HG03378 (cell line): Measurements from ENCODE around the gene PCA3.

Experiments used
- ATAC-seq: cut with Tn5 transposase; IDR thresholded peaks from one replicate; pipeline ENCODE4 v1.9.1; 2021; ENCODE audit warnings: mild to moderate bottlenecking, moderate library complexity; ENCODE audit not compliant: unreplicated experiment

Gene PCA3

GRCh38 chr9:76820431-76820830, 56.2 kb downstream of the PCA3 start:
- ATAC-seq: no peak

- ATAC-seq: no peak
Measured at GRCh38 chr9:76827296-76828080, 63.2 kb downstream of the PCA3 start.

GRCh38 chr9:76828447-76828846, 64.2 kb downstream of the PCA3 start:
- no peak for ATAC-seq

GRCh38 chr9:76835571-76836283, 71.5 kb downstream of the PCA3 start:
- ATAC-seq: no peak
